Measurements from ENCODE around the gene RASSF5.

The RASSF5 gene

GRCh38 chr1:206508956-206509355 is 1.6 kb downstream of the RASSF5 start:
- Histone ChIP-seq H3K27ac (ENCODE audit: poor library complexity, severe bottlenecking) (peak overlapping the region; percentile 2), H3K4me3 (ENCODE audit: severe bottlenecking) (peak overlapping the region; percentile 45), H3K27me3 (ENCODE audit: insufficient read depth, poor library complexity, severe bottlenecking) (no peaks in the 10 kb centered on the region), H3K36me3 (ENCODE audit: low read depth) (no peaks in the 10 kb centered on the region), H3K4me1 (ENCODE audit: insufficient read depth, poor library complexity, severe bottlenecking) (peaks cover 47% of the 10 kb centered on the region), H3K9me3 (ENCODE audit: severe bottlenecking) (no peaks in the 10 kb centered on the region)
- no peak; the same call in 2 of the 3 replicates for ATAC-seq (ENCODE audit: low read depth)
- no peak for DNase-seq (ENCODE audit: low spot score)
- TF ChIP-seq CTCF (IDR thresholded peaks at IDR 0.05; ENCODE audit: poor library complexity, severe bottlenecking): no peak

- no peaks in the 10 kb centered on the region for H3K9me3 ChIP-seq (ENCODE audit: severe bottlenecking)
- H3K27ac ChIP-seq (ENCODE audit: poor library complexity, severe bottlenecking): no peak overlapping the region
- ATAC-seq (ENCODE audit: low read depth) (no peak), DNase-seq (ENCODE audit: low spot score) (no peak)
- no peaks in the 10 kb centered on the region for H3K36me3 ChIP-seq (ENCODE audit: low read depth)
- H3K27me3 ChIP-seq (ENCODE audit: insufficient read depth, poor library complexity, severe bottlenecking): no peaks in the 10 kb centered on the region
- peaks cover 48% of the 10 kb centered on the region for H3K4me1 ChIP-seq (ENCODE audit: insufficient read depth, poor library complexity, severe bottlenecking)
- H3K4me3 ChIP-seq (ENCODE audit: severe bottlenecking): no peak overlapping the region
- no peak for TF ChIP-seq CTCF (IDR thresholded peaks at IDR 0.05; ENCODE audit: poor library complexity, severe bottlenecking)
Measured at GRCh38 chr1:206509612-206510257, 2.4 kb downstream of the RASSF5 start.

GRCh38 chr1:206510371-206510770 is 3.0 kb downstream of the RASSF5 start:
- Histone ChIP-seq H3K27me3 (ENCODE audit: insufficient read depth, poor library complexity, severe bottlenecking) (no peaks in the 10 kb centered on the region), H3K4me3 (ENCODE audit: severe bottlenecking) (no peak overlapping the region), H3K9me3 (ENCODE audit: severe bottlenecking) (no peaks in the 10 kb centered on the region), H3K27ac (ENCODE audit: poor library complexity, severe bottlenecking) (peak overlapping the region; percentile 95), H3K4me1 (ENCODE audit: insufficient read depth, poor library complexity, severe bottlenecking) (peaks cover 51% of the 10 kb centered on the region), H3K36me3 (ENCODE audit: low read depth) (no peaks in the 10 kb centered on the region)
- no peak for TF ChIP-seq CTCF (IDR thresholded peaks at IDR 0.05; ENCODE audit: poor library complexity, severe bottlenecking)
- DNase-seq (ENCODE audit: low spot score): no peak
- ATAC-seq (ENCODE audit: low read depth): no peak

- Histone ChIP-seq H3K4me3 (ENCODE audit: severe bottlenecking) (no peak overlapping the region), H3K9me3 (ENCODE audit: severe bottlenecking) (no peaks in the 10 kb centered on the region), H3K4me1 (ENCODE audit: insufficient read depth, poor library complexity, severe bottlenecking) (peaks cover 57% of the 10 kb centered on the region), H3K27me3 (ENCODE audit: insufficient read depth, poor library complexity, severe bottlenecking) (no peaks in the 10 kb centered on the region), H3K36me3 (ENCODE audit: low read depth) (no peaks in the 10 kb centered on the region), H3K27ac (ENCODE audit: poor library complexity, severe bottlenecking) (peak overlapping the region; percentile 95)
- TF ChIP-seq CTCF (IDR thresholded peaks at IDR 0.05; ENCODE audit: poor library complexity, severe bottlenecking): no peak
- DNase-seq (ENCODE audit: low spot score): no peak
- ATAC-seq (ENCODE audit: low read depth): no peak
Measured at GRCh38 chr1:206511362-206512057, 4.2 kb downstream of the RASSF5 start.
